ENCODE data around the gene TEKTIP1.
"Not testable (repeated sequence)": the region's sequence is repeated elsewhere in the genome, so short reads cannot be mapped to it uniquely, and the experiment has no call there.

Gene TEKTIP1

DNA sequence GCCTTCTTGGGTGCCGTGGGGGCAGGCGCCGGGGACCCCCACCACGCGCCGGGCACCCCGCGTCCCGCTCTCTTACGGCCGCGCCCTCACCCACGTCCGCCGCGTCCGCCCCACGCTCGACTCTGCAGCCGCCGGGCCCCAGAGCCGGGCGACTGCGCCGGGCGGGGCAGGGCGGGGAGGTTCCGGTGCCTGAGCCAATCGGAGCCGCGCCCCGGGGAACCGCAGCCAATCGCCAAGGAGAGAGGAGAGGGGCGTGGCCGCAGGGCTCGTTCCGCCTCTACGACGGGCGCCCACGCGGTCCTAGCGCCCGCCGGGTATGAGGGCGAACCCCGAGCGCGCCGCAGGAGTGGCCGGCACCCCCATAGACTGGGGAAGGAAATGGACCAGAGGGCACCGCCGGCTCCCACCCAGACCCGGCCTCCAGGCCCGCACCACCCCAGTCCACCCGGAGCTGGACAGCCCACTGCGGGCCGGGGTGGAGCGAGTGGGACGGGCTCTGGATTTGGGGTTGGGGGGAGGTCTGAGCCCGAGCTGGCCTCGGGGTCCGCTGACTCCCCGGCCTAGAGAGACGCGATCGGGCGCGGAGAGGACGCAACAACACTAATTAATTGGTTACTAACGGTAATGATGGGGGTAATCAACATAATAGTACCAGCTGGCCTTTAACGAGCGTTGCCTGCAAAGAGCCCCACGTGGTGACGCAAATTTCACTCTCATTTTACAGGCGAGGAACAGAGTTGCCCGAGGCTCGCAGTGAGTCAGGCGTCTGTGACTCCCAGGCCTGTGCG lies 18.7 kb downstream of the TEKTIP1 start, which contains the start of gene MFSD12:
MFSD12 (minus strand) TSS at position 126 of the 788 bp plus-strand sequence. CDS start 183 bp downstream, outside the sequence.
- peak; percentile 88 for DNase-seq (ENCODE audit: low read depth)

DNA sequence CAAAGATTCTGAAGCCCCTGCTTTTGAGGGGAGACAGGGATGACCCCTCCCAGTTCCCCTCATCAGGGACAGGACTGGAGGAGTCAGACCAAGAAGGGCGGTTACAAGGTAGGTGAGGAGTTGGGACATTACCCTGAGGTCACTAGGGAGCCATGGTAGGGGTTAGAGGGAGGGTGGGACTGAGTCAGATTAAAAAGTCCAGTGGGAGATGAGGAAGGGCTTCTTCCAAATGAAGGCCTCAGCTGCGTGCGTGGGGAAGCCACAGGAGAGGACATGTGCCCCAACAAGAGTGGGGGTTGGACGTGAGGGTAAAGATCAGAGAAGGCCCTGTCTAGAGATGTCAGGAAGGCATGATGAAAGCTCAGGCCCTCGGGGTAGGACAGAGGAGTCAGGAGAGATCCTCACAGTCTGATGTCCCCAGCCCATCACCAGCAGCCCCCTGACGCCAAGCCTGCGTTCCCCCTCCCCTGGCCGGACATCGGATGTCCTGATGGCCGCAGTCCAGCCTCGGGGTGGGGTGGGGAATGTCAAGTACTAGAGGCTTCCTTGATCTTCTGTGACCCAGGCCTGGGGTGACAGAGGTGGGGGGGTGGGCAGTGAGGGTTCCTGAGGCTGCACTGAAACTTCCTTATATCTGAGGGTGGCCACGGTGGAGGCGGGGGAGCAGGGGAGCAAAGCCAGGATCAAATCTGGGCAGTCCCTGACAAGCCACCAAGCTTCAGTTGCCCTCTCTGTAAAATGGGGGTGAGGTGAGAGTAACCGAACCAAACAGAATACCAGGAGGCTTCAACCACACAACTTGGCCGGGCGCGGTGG lies 24.9 kb downstream of the TEKTIP1 start:
- DNase-seq (ENCODE audit: low read depth), result no peak

DNA sequence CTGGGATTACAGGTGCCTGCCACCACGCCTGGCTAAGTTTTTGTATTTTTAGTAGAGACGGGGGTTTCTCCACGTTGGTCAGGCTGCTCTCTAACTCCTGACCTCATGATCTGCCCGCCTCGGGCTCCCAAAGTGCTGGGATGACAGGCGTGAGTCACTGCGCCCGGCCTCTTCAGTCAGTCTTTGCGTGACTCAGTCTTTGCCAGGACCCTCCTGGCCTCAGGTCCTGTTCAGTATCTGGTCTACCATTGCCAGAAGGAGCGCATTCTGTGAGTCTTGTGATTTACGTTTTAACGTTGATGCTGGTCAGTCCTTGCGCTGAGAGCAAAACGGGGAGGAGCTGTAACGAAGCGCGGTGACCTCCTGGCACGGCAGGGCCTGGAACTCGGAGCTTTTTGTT lies 26.2 kb downstream of the TEKTIP1 start:
- peak; percentile 86 for DNase-seq (ENCODE audit: low read depth)

DNA sequence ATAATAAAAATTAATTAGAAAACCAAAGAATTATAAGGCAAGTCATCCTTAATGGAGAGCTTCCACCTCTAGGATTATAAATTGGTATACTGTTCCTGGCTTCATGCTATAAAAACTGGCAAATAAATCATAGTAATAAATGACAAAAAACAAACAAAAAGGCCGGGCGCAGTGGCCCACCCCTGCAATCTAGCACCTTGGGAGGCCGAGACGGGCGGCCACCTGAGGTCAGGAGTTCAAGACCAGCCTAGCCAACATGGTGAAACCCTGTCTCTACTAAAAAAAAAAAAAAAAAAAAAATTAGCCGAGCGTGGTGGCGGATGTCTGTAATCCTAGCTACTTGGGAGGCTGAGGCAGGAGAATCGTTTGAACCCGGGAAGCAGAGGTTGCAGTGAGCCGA lies 31.1 kb downstream of the TEKTIP1 start:
- DNase-seq (ENCODE audit: low read depth), result not testable (repeated sequence)

GRCh38 chr19:3570606-3571011 lies 31.6 kb downstream of the TEKTIP1 start:
- DNase-seq (ENCODE audit: low read depth), result no peak

DNA sequence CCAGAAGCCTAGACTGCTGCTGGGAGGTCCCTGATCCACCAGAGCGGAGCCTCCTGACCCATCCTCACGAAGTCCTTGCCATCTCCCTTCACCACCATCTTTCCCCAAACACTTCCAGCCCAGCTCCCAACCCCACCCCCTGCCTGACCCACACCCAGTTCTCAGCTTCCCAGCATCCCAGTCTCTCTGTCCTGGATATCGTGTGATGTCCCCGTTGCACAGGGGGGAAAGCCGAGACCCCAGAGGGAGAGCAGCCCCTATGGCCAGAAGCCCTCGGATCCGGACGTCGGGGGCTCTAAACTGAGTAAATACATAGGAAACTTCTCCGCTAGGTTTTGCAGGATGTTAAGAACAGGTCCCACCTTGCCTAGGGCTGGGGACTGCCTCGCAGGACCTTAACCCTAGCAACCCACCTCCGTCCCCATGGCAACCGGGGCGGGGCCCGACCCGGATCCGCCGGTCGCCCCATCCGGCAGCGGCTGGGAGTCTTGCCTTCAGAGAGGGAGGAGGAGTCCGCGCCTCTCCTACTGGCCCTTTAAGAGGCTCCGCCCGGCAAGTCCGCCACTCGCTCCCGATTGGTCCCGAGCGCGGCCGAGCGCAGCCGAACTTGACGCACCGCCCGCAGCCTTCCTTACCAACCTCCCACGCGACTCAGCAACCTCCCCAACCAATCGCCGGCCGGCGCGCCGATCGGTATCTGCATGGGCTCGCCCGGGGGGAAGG lies 33.3 kb downstream of the TEKTIP1 start:
- peak; percentile 99 for DNase-seq (ENCODE audit: low read depth)

DNA sequence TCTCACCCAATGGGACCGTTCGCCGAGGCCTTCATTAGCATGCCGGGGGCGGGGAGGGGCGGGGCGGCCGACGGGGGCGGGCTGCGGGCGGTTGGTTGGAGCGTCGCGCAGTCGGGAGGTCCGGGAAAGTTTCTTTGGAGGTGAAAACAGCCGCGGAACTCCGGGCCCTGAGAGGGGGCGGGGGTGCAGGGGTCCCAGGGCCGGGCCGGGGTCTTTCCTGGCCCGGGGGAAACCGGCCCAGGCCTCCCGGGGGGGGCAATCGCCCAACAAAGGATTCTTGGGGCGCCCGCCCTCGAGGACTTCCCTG lies 33.8 kb downstream of the TEKTIP1 start, which contains the start of gene HMG20B:
HMG20B (plus strand) TSS at position 90 of the 307 bp plus-strand sequence. CDS start 366 bp downstream, outside the sequence.
- no peak for DNase-seq (ENCODE audit: low read depth)

DNA sequence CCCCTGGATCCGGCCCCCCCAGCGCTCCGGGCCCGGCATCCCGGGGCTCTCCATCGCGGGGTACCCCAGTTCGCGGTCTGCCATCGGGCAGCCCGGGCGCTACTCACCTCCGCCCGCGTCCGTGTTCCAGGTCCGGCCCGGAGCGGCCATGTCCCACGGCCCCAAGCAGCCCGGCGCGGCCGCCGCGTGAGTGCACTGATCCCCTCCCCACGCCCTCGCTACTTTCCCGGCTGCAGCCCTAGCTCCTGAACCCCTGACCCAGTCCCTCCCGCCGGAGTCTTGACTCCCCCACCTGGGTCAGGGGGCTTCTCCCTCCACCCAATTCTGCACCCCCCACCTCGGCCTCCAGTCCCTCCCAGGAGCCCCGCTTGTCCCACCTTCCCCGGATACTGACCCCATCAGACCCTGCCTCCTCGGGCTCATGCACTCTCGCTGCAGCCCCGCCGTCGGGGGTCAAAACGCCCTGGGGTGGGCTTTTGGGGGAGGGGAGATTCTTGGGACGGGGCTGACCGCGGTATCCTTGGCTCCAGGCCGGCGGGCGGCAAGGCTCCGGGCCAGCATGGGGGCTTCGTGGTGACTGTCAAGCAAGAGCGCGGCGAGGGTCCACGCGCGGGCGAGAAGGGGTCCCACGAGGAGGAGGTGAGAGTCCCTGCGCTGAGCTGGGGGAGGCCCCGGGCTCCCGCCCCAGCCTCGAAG lies 34.3 kb downstream of the TEKTIP1 start:
- DNase-seq (ENCODE audit: low read depth), result no peak

DNA sequence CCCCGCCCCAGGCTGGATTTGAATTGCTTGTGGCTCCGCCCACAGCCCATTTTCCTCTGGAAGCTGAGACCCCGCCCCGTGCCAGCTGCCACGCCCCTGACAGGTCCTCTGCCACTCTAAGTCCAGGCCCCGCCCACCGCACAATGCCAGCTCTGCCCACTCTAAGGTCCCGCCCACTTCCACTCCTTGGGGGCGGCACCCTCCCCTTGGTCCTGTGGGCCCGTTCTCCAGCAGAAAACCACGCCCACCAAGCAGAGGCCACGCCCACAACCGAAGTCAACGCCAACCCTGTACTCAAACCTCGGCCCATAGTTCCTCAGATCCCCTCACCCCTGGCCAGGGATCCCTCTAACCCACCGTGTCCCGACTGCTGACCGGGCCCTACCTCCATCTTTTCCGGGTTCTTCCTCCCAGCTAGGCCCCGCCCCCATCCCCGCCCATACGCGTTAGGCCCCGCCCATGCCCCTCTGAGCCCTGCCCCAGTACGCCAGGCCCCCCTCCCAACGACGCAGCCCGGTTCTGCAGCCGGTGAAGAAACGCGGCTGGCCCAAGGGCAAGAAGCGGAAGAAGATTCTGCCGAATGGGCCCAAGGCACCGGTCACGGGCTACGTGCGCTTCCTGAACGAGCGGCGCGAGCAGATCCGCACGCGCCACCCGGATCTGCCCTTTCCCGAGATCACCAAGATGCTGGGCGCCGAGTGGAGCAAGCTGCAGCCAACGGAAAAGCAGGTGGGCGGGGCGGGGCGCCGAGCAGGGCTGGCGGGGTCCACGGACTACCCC lies 35.1 kb downstream of the TEKTIP1 start:
- DNase-seq (ENCODE audit: low read depth), result peak; percentile 94

GRCh38 chr19:3575260-3575741 lies 36.3 kb downstream of the TEKTIP1 start:
- peak; percentile 51 for DNase-seq (ENCODE audit: low read depth)

- no peak for DNase-seq (ENCODE audit: low read depth)
Observed at GRCh38 chr19:3575949-3576673, 37.1 kb downstream of the TEKTIP1 start.

DNA sequence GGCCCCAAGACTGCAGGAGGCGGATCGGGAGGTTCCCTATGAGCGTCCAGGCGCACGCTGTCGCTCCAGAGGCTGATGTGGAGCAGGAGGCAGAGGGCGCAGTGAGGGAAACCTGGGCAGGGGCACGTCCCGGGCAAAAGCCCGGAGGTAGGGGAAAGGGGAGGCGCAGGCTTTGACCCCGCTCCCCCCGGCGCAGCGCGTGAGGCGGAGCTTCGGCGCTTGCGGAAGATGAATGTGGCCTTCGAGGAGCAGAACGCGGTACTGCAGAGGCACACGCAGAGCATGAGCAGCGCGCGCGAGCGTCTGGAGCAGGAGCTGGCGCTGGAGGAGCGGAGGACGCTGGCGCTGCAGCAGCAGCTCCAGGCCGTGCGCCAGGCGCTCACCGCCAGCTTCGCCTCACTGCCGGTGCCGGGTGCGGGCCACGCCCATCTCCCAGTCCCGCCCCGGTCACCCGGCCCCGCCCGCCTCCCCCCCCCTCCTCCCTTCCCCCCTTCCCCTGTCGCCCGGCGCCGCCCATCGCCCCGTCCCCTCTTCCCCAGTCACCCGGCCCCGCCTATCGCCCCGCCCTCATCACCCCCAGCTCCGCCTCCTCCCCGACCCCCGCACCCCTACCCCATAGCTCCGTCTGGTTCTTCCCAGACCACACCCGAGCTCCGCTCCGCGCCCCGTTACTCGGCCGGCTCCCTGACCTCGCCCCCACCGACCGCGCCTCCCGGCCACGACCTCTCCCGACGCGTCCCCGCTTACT lies 37.9 kb downstream of the TEKTIP1 start:
- peak; percentile 72 for DNase-seq (ENCODE audit: low read depth)

GRCh38 chr19:3577723-3578344 lies 38.9 kb downstream of the TEKTIP1 start:
- DNase-seq (ENCODE audit: low read depth), result no peak

- DNase-seq (ENCODE audit: low read depth), result no peak
Observed at GRCh38 chr19:3578390-3578789, 39.4 kb downstream of the TEKTIP1 start.

DNA sequence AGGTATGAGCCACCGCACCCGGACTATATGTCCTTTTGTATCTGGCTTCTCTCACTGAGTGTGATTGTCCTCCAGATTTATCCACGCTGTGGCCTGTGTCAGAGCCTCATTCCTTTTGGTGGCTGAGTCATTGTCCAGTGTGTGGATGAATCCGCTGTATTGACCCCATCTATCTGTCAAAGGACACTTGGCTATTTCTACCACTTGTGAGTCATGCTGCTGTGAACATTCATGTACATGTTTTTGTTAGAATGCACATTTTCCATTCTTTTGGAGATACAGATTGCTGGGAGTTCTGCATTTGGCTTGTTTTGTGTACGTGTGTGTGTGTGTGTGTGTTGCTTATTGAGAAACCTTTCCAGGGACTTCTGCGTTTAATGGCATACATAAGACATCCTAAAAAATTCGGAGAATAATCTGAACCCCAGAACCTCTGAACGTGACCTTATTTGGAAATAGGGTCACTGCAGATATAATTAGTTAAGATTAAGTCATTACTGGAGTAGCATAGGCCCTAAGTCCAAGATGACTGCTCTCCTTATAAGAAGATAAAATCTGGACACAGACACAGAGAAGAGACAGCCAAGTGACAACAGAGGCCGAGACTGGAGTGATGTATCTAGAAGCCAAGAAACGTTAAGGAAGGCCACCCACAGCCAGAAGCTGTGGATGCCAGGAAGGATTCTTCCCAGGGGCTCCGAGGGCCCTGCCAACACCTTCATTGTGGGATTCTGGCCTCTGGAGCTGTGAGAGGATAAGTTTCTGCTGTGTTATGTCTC lies 41.4 kb downstream of the TEKTIP1 start:
- peak; percentile 93 for DNase-seq (ENCODE audit: low read depth)

- DNase-seq (ENCODE audit: low read depth), result not testable (repeated sequence)
Observed at GRCh38 chr19:3581792-3582191, 42.8 kb downstream of the TEKTIP1 start.

DNA sequence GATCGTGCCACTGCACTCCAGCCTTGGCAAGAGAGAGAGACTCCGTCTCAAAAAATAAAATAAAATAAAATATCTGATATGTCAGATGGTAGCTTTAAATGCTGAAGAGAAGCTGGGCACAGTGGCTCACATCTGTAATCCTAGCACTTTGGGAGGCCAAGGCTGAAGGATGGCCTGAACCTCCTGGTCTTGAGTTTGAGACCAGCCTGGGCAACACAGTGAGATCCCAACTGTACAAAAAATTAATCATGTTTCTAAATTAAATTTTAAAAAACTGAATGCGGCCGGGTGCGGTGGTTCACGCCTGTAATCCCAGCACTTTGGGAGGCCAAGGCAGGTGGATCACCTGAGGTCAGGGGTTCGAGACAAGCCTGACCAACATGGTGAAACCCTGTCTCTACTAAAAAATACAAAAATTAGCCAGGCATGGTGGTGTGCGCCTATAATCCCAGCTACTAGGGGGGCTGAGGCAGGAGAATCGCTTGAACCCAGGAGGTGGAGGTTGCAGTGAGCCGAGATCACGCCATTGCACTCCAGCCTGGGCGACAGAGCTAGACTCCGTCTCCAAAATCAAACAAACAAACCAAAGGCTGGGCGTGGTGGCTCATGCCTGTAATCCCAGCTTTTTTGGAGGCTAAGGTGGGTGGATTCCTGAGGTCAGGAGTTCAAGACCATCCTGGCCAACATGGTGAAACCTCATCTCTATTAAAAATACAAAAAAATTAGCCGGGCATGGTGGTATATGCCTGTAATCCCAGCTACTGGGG lies 45.2 kb downstream of the TEKTIP1 start:
- DNase-seq (ENCODE audit: low read depth), result not testable (repeated sequence)
